GM23338 (cell line): Measurements from ENCODE around the gene GPR26. TPM values are rescaled to one million over a fixed set of nuclear protein-coding genes. Genes with fewer than 3 reads are reported as not detected.

ENCODE experiments used
- ATAC-seq: fragments of 200-7000 bp; cut with Tn5 transposase; 3 replicates; pipeline ENCODE4 v1.9.1; 2020
- DNase-seq: peaks from one replicate; pipeline ENCODE4 v3.0.0-alpha.2; 2015; ENCODE audit warnings: low spot score
- H2AFZ ChIP-seq: fragments of 200-600 bp; sonication (generic); 2 replicates; pipeline ENCODE4 v1.8.0; 2016; ENCODE audit warnings: antibody characterized with exemption, mild to moderate bottlenecking, moderate library complexity
- H3F3A ChIP-seq: fragments of 200-600 bp; sonication (generic); replicated peaks from 2 replicates; pipeline ENCODE4 v1.8.0; 2017; ENCODE audit warnings: antibody characterized with exemption, mixed run types, low read depth
- H3K27ac ChIP-seq: fragments of 200-600 bp; sonication (generic); 2 replicates; pipeline ENCODE4 v1.6.1; 2016; ENCODE audit warnings: low read depth
- H3K27me3 ChIP-seq: fragments of 200-600 bp; sonication (generic); 2 replicates; pipeline ENCODE4 v1.8.0; 2016; ENCODE audit warnings: mild to moderate bottlenecking, mixed run types, moderate library complexity; ENCODE audit not compliant: insufficient read depth
- H3K36me3 ChIP-seq: fragments of 200-600 bp; sonication (generic); 2 replicates; pipeline ENCODE4 v1.8.0; 2016; ENCODE audit warnings: mild to moderate bottlenecking; ENCODE audit not compliant: insufficient read depth
- H3K4me1 ChIP-seq: fragments of 200-600 bp; sonication (generic); 2 replicates; pipeline ENCODE4 v1.8.0; 2016; ENCODE audit warnings: mild to moderate bottlenecking, moderate library complexity; ENCODE audit not compliant: insufficient read depth
- H3K4me2 ChIP-seq: fragments of 200-600 bp; sonication (generic); 2 replicates; pipeline ENCODE4 v1.7.1; 2017; ENCODE audit warnings: mixed run types
- H3K4me3 ChIP-seq: fragments of 200-600 bp; sonication (generic); 2 replicates; pipeline ENCODE4 v1.6.1; 2016; ENCODE audit warnings: mixed run types
- H3K79me2 ChIP-seq: fragments of 200-600 bp; sonication (generic); replicated peaks from 2 replicates; pipeline ENCODE4 v1.8.0; 2017; ENCODE audit warnings: mild to moderate bottlenecking; ENCODE audit not compliant: insufficient read depth
- H3K9me2 ChIP-seq: fragments of 200-600 bp; sonication (generic); 2 replicates; pipeline ENCODE4 v1.8.0; 2017; ENCODE audit not compliant: insufficient read depth
- H4K20me1 ChIP-seq: fragments of 200-600 bp; sonication (generic); replicated peaks from 2 replicates; pipeline ENCODE4 v1.8.0; 2017; ENCODE audit warnings: mild to moderate bottlenecking; ENCODE audit not compliant: insufficient read depth
- H3K27ac Mint-ChIP-seq: 2 replicates; pipeline ENCODE4 v1.8.0; 2020; ENCODE audit warnings: inconsistent platforms, mild to moderate bottlenecking, moderate library complexity, mixed read lengths
- H3K27me3 Mint-ChIP-seq: 3 replicates; pipeline ENCODE4 v1.8.0; 2022; ENCODE audit warnings: low read depth, mild to moderate bottlenecking, moderate library complexity, mixed read lengths, inconsistent platforms; ENCODE audit not compliant: insufficient read depth, poor library complexity
- H3K36me3 Mint-ChIP-seq: 3 replicates; pipeline ENCODE4 v1.8.0; 2021; ENCODE audit warnings: low read depth, mild to moderate bottlenecking, inconsistent platforms, moderate library complexity, mixed read lengths
- H3K4me1 Mint-ChIP-seq: 3 replicates; pipeline ENCODE4 v1.8.0; 2020; ENCODE audit warnings: mild to moderate bottlenecking, inconsistent platforms, mixed read lengths
- H3K4me3 Mint-ChIP-seq: 3 replicates; pipeline ENCODE4 v1.8.0; 2021; ENCODE audit warnings: moderate library complexity, mild to moderate bottlenecking, inconsistent platforms, mixed read lengths
- H3K9me3 Mint-ChIP-seq: 3 replicates; pipeline ENCODE4 v1.8.0; 2020; ENCODE audit warnings: moderate library complexity, mild to moderate bottlenecking, inconsistent platforms, mixed read lengths
- CREB1 ChIP-seq: fragments of 250-450 bp; sonication (Bioruptor Pico); IDR thresholded peaks from 2 replicates; pipeline ENCODE4 v1.5.0; 2020; ENCODE audit warnings: low read depth, mild to moderate bottlenecking, moderate library complexity
- CTCF ChIP-seq, 2 experiments: fragments of 200-600 bp in 1 of 2; sonication (generic) in 1 of 2; conservative IDR thresholded peaks; 2 replicates each; pipeline versions ENCODE4 v1.5.1 to v1.6.1; 2016 to 2017; ENCODE audit warnings: antibody characterized with exemption in 2 of 2, low read depth in 2 of 2, mild to moderate bottlenecking in 2 of 2, moderate library complexity in 1 of 2
- ETS1 ChIP-seq: IDR thresholded peaks from 2 replicates; pipeline ENCODE4 v1.6.1; 2016; ENCODE audit warnings: antibody characterized with exemption
- EZH2 ChIP-seq: fragments of 200-600 bp; sonication (generic); IDR thresholded peaks from one replicate; pipeline ENCODE4 v1.8.0; 2017; ENCODE audit warnings: antibody characterized with exemption, mild to moderate bottlenecking, low read depth; ENCODE audit not compliant: unreplicated experiment
- EZH2phosphoT487 ChIP-seq: fragments of 200-600 bp; sonication (generic); IDR thresholded peaks from one replicate; pipeline ENCODE4 v1.8.1; 2018; ENCODE audit warnings: antibody characterized with exemption; ENCODE audit not compliant: unreplicated experiment
- JUNB ChIP-seq: IDR thresholded peaks from one replicate; pipeline ENCODE4 v1.6.1; 2016; ENCODE audit warnings: antibody characterized with exemption; ENCODE audit not compliant: unreplicated experiment
- NANOG ChIP-seq: IDR thresholded peaks from 2 replicates; pipeline ENCODE4 v1.6.1; 2016; ENCODE audit warnings: antibody characterized with exemption, borderline replicate concordance
- POLR2AphosphoS5 ChIP-seq: IDR thresholded peaks from 2 replicates; pipeline ENCODE4 v1.6.1; 2016; ENCODE audit warnings: antibody characterized with exemption, low read depth
- REST ChIP-seq: IDR thresholded peaks from one replicate; pipeline ENCODE4 v1.6.1; 2018; ENCODE audit warnings: antibody characterized with exemption; ENCODE audit not compliant: unreplicated experiment
- ZNF114 ChIP-seq: fragments of 250-450 bp; sonication (Bioruptor Pico); IDR thresholded peaks from 2 replicates; pipeline ENCODE4 v1.5.0; 2020; ENCODE audit warnings: mild to moderate bottlenecking, moderate library complexity
- ZNF331 ChIP-seq: fragments of 250-450 bp; sonication (Bioruptor Pico); IDR thresholded peaks from 2 replicates; pipeline ENCODE4 v1.5.0; 2020; ENCODE audit warnings: low read depth, mild to moderate bottlenecking, moderate library complexity
- ZNF462 ChIP-seq: fragments of 250-450 bp; sonication (Bioruptor Pico); IDR thresholded peaks from 2 replicates; pipeline ENCODE4 v1.5.0; 2020; ENCODE audit warnings: mild to moderate bottlenecking, moderate library complexity
- polyA plus RNA-seq: library from polyadenylated mRNA; unstranded; fragments of >200 nt; fragmentation: Nextera tagmentation; extraction: Ambion mirVana; gene quantifications from 2 replicates; pipeline ENCODE4 v1.2.1, GENCODE V29; 2016
- total RNA-seq: library from RNA; depleted of rRNA; stranded (reverse); fragments of >200 nt; shearing (Covaris generic); gene quantifications from 2 replicates; pipeline ENCODE4 v1.2.3, GENCODE V29; 2014

GPR26 gene
- total and polyA plus RNA-seq, 2 experiments from 2014 or later = 0.06 to 0.07 TPM

GRCh38 chr10:123634221-123634620, 31.9 kb upstream of the GPR26 start:
- Histone ChIP-seq H3K9me2 (peaks cover 4% of the 10 kb centered on the region; the same call in 1 of the 2 replicates), H3K4me2 (no peak overlapping the region), H4K20me1 (no peaks in the 10 kb centered on the region), H3K27ac (no peak overlapping the region), H3K27me3 (no peaks in the 10 kb centered on the region), H3K36me3 (no peaks in the 10 kb centered on the region), H3K79me2 (no peaks in the 10 kb centered on the region), H2AFZ (no peak overlapping the region), H3F3A (no peaks in the 10 kb centered on the region), H3K4me1 (no peaks in the 10 kb centered on the region), H3K4me3 (no peak overlapping the region)
- H3K4me3 Mint-ChIP-seq = no peak overlapping the region
- peaks cover 2% of the 10 kb centered on the region for H3K27me3 Mint-ChIP-seq
- H3K9me3 Mint-ChIP-seq = no peaks in the 10 kb centered on the region
- ATAC-seq (no peak), DNase-seq (no peak)
- no peaks in the 10 kb centered on the region for H3K36me3 Mint-ChIP-seq
- H3K27ac Mint-ChIP-seq = no peak overlapping the region
- TF ChIP-seq EZH2phosphoT487 (no peak), NANOG (no peak), ZNF462 (no peak), JUNB (no peak), ZNF114 (CRISPR knock-in tag) (no peak), ZNF331 (no peak), CTCF (conservative IDR thresholded peaks at IDR 0.05; ENCODE audit: low read depth in 2 of 2) (no peak), CREB1 (no peak), ETS1 (no peak), EZH2 (no peak), POLR2AphosphoS5 (no peak), REST (no peak)
- peaks cover 6% of the 10 kb centered on the region for H3K4me1 Mint-ChIP-seq
